ENCODE data around the gene SFMBT1.

- TF ChIP-seq, protein P1, sequence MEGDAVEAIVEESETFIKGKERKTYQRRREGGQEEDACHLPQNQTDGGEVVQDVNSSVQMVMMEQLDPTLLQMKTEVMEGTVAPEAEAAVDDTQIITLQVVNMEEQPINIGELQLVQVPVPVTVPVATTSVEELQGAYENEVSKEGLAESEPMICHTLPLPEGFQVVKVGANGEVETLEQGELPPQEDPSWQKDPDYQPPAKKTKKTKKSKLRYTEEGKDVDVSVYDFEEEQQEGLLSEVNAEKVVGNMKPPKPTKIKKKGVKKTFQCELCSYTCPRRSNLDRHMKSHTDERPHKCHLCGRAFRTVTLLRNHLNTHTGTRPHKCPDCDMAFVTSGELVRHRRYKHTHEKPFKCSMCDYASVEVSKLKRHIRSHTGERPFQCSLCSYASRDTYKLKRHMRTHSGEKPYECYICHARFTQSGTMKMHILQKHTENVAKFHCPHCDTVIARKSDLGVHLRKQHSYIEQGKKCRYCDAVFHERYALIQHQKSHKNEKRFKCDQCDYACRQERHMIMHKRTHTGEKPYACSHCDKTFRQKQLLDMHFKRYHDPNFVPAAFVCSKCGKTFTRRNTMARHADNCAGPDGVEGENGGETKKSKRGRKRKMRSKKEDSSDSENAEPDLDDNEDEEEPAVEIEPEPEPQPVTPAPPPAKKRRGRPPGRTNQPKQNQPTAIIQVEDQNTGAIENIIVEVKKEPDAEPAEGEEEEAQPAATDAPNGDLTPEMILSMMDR (IDR thresholded peaks at IDR 0.05), result no peak
- TF ChIP-seq POLR2A (IDR thresholded peaks at IDR 0.05), result no peak
Observed at GRCh38 chr3:53075743-53076140, 29.9 kb upstream of the SFMBT1 start.

Data from Peyer's patch (tissue), 4 donors.